ENCODE measurements around the gene PABPC1L.

GRCh38 chr20:44970243-44970757, 60.4 kb downstream of the PABPC1L start:
- TF ChIP-seq YY1 (IDR thresholded peaks at IDR 0.05; ENCODE audit: insufficient read depth, insufficient read length), result no peak
- TF ChIP-seq ZNF274 (IDR thresholded peaks at IDR 0.05; ENCODE audit: low read depth, low read length), result no peak
